Activated naive CD4-positive, alpha-beta T cell (primary cell): ENCODE results near the gene AKAP10.
"Not testable (repeated sequence)": the region's sequence is repeated elsewhere in the genome, so short reads cannot be mapped to it uniquely, and the experiment has no call there.

Source experiments
- DNase-seq, 4 experiments: peaks; one replicate each; lab custom pipeline; 2025; lab: John Stamatoyannopoulos, UW

AKAP10 gene, protein sequence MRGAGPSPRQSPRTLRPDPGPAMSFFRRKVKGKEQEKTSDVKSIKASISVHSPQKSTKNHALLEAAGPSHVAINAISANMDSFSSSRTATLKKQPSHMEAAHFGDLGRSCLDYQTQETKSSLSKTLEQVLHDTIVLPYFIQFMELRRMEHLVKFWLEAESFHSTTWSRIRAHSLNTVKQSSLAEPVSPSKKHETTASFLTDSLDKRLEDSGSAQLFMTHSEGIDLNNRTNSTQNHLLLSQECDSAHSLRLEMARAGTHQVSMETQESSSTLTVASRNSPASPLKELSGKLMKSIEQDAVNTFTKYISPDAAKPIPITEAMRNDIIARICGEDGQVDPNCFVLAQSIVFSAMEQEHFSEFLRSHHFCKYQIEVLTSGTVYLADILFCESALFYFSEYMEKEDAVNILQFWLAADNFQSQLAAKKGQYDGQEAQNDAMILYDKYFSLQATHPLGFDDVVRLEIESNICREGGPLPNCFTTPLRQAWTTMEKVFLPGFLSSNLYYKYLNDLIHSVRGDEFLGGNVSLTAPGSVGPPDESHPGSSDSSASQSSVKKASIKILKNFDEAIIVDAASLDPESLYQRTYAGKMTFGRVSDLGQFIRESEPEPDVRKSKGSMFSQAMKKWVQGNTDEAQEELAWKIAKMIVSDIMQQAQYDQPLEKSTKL

DNA sequence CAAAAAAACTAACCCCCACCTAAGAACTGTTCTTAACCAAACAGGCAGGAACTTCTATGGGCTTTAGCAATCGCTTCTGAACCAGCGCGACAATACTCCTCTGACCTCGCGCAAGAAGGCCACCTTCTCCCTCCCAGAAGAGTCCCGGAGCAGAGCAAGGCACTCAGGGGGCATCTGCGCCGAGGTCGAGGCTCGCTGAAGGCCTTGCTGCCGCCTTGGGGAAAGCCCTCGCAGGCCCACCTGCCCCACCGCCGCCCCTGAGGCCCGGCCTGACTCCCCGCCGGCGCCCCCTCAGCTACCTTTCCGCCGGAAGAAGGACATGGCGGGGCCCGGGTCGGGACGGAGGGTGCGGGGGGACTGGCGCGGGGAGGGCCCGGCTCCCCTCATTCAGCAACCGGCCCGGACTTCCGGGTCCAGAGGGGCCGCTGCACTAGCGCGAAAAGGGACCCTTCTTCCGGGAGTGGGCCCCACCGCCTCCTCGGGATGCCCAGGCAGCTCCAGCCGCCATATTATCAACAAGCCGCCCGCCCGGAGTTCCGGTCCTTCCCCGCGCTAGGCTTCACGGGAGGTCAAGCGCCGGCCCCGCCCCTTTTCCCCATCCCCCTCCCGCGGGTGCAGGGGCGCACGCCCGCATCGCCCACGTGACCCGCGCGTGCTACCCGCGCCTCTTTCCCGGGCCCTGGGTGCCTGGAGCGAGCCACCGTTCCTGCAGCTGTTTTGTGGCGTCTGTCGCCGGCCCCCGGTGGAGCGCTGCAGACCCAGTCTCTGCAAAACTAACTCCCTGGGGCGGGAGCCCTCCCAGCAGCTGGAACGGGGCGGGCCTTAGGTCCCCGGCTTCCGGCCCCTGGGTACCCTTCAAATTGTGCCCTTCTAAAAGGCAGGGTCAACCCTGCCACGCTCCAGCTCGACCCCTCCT, at the start of gene AKAP10:
Gene AKAP10, minus strand, starts transcription at position 536 of the 916 bp plus-strand sequence. Its CDS starts 149 bp downstream, at position 387.
- DNase-seq: peak; percentile 80 to 90 (median 87)

- DNase-seq: no peak
These were observed 49.3 kb upstream of the AKAP10 start for GRCh38 chr17:20026960-20027359.

DNA sequence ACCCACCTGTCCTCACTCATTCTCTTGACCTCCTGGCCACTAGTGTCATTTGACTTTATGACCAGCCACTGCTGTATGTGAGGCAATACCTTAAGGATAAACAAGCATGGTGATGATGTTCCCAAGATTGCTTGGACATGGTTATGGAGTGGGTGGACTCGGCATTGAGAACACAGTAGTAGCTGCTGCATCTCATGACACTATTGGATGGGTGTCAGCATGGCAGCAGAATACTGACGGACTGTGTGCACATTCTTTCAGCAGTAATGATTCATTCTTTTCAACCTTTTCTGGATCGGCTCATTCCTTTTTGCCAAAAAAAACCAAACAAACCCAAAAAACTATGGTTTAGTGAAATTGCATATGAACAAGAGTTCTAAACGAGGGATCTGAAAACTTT, 45.1 kb upstream of the AKAP10 start:
- no peak for DNase-seq

- not testable (repeated sequence) for DNase-seq
These were observed 38.9 kb upstream of the AKAP10 start for GRCh38 chr17:20016475-20016992.

DNA sequence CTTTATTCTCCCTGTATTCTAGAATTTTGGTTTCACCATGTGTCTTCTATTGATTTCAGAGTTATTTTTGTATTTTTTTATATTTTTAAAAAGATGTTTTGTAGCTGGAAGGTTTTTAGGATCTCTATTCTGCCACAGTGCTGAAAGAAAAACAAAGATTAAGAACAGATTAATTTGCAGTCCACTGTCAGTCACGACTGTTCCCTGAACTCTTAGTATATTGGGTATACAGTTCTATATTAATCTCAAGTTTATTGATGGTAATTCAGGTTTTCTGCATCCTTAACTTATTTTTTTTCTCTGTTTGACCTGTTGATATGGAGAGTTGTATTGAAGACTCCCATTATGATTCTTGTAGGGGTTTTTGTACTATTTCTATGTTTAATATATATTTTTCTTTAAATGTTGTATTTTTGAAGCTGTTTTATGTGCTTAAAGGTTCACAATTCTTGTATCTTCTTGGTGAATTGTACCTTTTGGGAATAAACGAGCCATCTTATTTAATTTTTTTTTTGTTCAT, 34.4 kb upstream of the AKAP10 start:
- no peak for DNase-seq

GRCh38 chr17:20010936-20011335, 33.3 kb upstream of the AKAP10 start:
- DNase-seq: no peak

- no peak for DNase-seq
These were observed 32.7 kb upstream of the AKAP10 start for GRCh38 chr17:20010099-20010863.

GRCh38 chr17:20009302-20010098, 31.9 kb upstream of the AKAP10 start, which contains the start of gene SPECC1:
TSS of gene SPECC1 (plus strand) at chr17:20009359. CDS start at chr17:20096652, 87,293 bp downstream.
- DNase-seq: peak; percentile 73 to 79 (median 76)

DNA sequence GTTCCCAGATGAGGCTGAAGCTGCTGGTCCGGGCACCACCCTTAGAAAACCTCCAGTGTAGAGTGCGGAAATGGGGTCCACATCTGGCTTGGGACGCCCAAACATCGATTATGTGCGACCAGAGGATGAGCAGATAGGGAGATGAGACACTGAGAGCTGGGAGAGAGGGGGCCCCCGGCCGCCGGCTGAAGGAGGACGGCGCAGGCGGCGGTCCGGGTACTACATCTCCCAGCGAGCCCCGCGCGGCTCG, 31.3 kb upstream of the AKAP10 start:
- DNase-seq: no peak

DNA sequence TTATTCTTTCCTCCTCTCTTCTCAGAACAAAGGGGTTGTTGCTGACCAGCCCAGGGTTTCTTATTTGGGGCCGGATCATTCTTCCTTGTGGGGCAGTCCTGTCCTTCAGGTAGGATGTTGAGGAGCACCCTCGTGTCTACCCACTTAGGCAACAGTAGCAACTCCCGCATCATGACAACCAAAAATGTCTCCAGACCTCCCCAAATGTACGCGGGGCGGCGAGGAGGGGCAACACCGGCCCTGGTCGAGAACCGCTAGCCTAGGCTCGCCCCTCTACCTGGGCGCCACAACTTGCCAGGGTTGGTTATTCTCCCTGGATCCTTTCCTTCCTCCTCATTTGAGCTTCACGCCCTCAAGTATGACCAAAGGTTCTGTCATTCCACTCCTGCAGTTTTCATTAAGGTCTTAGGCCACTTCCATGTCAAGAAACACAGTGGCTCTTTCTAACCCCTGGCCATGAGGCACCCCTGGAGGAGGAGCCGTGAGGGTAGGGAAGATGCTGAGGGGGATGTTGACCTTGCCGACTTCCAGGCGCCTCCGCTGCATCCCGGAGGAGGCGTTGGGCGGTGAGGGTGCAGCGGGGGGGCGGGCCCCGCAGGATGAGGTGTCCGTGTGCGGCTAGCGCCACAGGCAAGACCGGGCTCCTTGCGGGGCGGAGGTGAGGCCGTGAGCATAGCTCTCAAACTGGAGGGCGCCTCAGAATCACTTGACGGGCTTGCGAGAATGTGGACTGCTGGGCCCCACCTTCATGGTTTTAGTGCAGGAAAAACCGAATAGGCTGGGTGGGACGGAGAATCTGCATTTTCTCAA, 30.8 kb upstream of the AKAP10 start:
- no peak for DNase-seq

GRCh38 chr17:19996502-19996901, 18.9 kb upstream of the AKAP10 start:
- DNase-seq: no peak

DNA sequence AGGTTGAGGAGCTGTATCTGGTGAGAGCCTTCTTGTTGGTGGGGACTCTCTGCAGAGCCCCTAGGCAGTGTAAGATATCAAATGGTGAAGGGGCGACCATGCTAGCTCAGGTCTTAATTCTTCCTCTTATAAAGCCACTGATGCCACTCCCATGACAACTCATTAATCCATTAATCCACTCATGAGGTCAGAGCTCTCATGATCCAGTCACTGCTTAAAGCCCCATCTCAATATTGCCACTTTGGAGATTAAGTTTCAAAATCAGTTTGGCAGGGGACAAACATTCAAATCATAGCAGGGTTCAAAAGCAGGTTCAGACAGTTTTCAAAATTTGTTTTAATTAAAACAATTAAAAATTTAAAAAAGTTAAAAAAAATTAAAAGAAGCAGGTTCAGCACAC, 18.5 kb upstream of the AKAP10 start:
- DNase-seq: no peak

GRCh38 chr17:19992803-19993713, 15.4 kb upstream of the AKAP10 start:
- DNase-seq: peak; percentile 42 to 67 (median 52)

- no peak for DNase-seq
These were observed 13.7 kb upstream of the AKAP10 start for GRCh38 chr17:19991252-19991885.

- no peak for DNase-seq
These were observed 10.3 kb upstream of the AKAP10 start for GRCh38 chr17:19987897-19988296.

GRCh38 chr17:19986941-19987861, 9.6 kb upstream of the AKAP10 start:
- no peak for DNase-seq
